ENCODE measurements around the gene DAD1. TPM values are rescaled to one million over a fixed set of nuclear protein-coding genes. Genes with fewer than 3 reads are reported as not detected.
"Not testable (repeated sequence)": the region's sequence is repeated elsewhere in the genome, so short reads cannot be mapped to it uniquely, and the experiment has no call there.

DAD1 gene
- total and polyA plus RNA-seq, 4 donors, result 189 to 299 (median 200) TPM

GRCh38 chr14:22543570-22544357 is 45.3 kb downstream of the DAD1 start:
- 100% methylated on average over 6 of the region's 13 CpGs for WGBS (ENCODE audit: insufficient coverage)
- not testable (repeated sequence) for H3K36me3 ChIP-seq (ENCODE audit: control insufficient read depth, insufficient read depth, low read length); DNase-seq (ENCODE audit: low read depth in 4 of 6, low spot score in 6 of 6); H3K4me3 ChIP-seq (ENCODE audit: low read depth, low read length); H3K27ac ChIP-seq (ENCODE audit: low read depth, low read length); H3K4me1 ChIP-seq (ENCODE audit: control insufficient read depth, insufficient read depth, low read length); H3K9me3 ChIP-seq (ENCODE audit: control insufficient read depth, insufficient read depth, low read length); H3K27me3 ChIP-seq (ENCODE audit: control insufficient read depth, insufficient read depth, low read length)

GRCh38 chr14:22542360-22542759 is 46.7 kb downstream of the DAD1 start:
- Histone ChIP-seq H3K4me3 (ENCODE audit: low read depth, low read length) (no peak overlapping the region), H3K9me3 (ENCODE audit: control insufficient read depth, insufficient read depth, low read length) (no peaks in the 10 kb centered on the region), H3K4me1 (ENCODE audit: control insufficient read depth, insufficient read depth, low read length) (peaks cover 7% of the 10 kb centered on the region), H3K36me3 (ENCODE audit: control insufficient read depth, insufficient read depth, low read length) (no peaks in the 10 kb centered on the region), H3K27me3 (ENCODE audit: control insufficient read depth, insufficient read depth, low read length) (no peaks in the 10 kb centered on the region), H3K27ac (ENCODE audit: low read depth, low read length) (no peak overlapping the region)
- DNase-seq (ENCODE audit: low read depth in 4 of 6, low spot score in 6 of 6), result peak in 1 of 6 donors; percentile 75
- WGBS (ENCODE audit: insufficient coverage), result 67% methylated on average over 1 of the region's 2 CpGs

- Histone ChIP-seq H3K4me1 (ENCODE audit: control insufficient read depth, insufficient read depth, low read length) (peaks cover 5% of the 10 kb centered on the region), H3K27me3 (ENCODE audit: control insufficient read depth, insufficient read depth, low read length) (no peaks in the 10 kb centered on the region), H3K36me3 (ENCODE audit: control insufficient read depth, insufficient read depth, low read length) (no peaks in the 10 kb centered on the region), H3K4me3 (ENCODE audit: low read depth, low read length) (no peak overlapping the region), H3K9me3 (ENCODE audit: control insufficient read depth, insufficient read depth, low read length) (no peaks in the 10 kb centered on the region), H3K27ac (ENCODE audit: low read depth, low read length) (no peak overlapping the region)
- no peak for DNase-seq (ENCODE audit: low read depth in 4 of 6, low spot score in 6 of 6)
- WGBS (ENCODE audit: insufficient coverage), result 89% methylated on average over 5 of the region's 5 CpGs
Measured at GRCh38 chr14:22541721-22542120, 47.3 kb downstream of the DAD1 start.

- H3K36me3 ChIP-seq (ENCODE audit: control insufficient read depth, insufficient read depth, low read length), result no peaks in the 10 kb centered on the region
- WGBS (ENCODE audit: insufficient coverage), result 83% methylated on average over 1 of the region's 4 CpGs
- H3K27ac ChIP-seq (ENCODE audit: low read depth, low read length), result no peak overlapping the region
Measured at GRCh38 chr14:22540811-22541360, 48.1 kb downstream of the DAD1 start.

GRCh38 chr14:22540293-22540692 is 48.7 kb downstream of the DAD1 start:
- WGBS (ENCODE audit: insufficient coverage), result no CpG with 5 or more reads among the region's 1 CpG
- no peak overlapping the region for H3K27ac ChIP-seq (ENCODE audit: low read depth, low read length)
- no peaks in the 10 kb centered on the region for H3K4me1 ChIP-seq (ENCODE audit: control insufficient read depth, insufficient read depth, low read length)
- H3K9me3 ChIP-seq (ENCODE audit: control insufficient read depth, insufficient read depth, low read length), result no peaks in the 10 kb centered on the region
- no peak overlapping the region for H3K4me3 ChIP-seq (ENCODE audit: low read depth, low read length)
- no peak for DNase-seq (ENCODE audit: low read depth in 4 of 6, low spot score in 6 of 6)
- H3K36me3 ChIP-seq (ENCODE audit: control insufficient read depth, insufficient read depth, low read length), result no peaks in the 10 kb centered on the region
- H3K27me3 ChIP-seq (ENCODE audit: control insufficient read depth, insufficient read depth, low read length), result no peaks in the 10 kb centered on the region

More at GRCh38 chr14:22540811-22541360, 48.1 kb downstream of the DAD1 start:
- H3K4me3 ChIP-seq (ENCODE audit: low read depth, low read length), result no peak overlapping the region
- DNase-seq (ENCODE audit: low read depth in 4 of 6, low spot score in 6 of 6), result no peak
- no peaks in the 10 kb centered on the region for H3K9me3 ChIP-seq (ENCODE audit: control insufficient read depth, insufficient read depth, low read length)
- H3K4me1 ChIP-seq (ENCODE audit: control insufficient read depth, insufficient read depth, low read length), result peaks cover under 1% of the 10 kb centered on the region
- no peaks in the 10 kb centered on the region for H3K27me3 ChIP-seq (ENCODE audit: control insufficient read depth, insufficient read depth, low read length)

GRCh38 chr14:22539831-22540230 is 49.2 kb downstream of the DAD1 start:
- H3K36me3 ChIP-seq (ENCODE audit: control insufficient read depth, insufficient read depth, low read length), result no peaks in the 10 kb centered on the region
- no peak overlapping the region for H3K4me3 ChIP-seq (ENCODE audit: low read depth, low read length)
- H3K4me1 ChIP-seq (ENCODE audit: control insufficient read depth, insufficient read depth, low read length), result no peaks in the 10 kb centered on the region
- H3K9me3 ChIP-seq (ENCODE audit: control insufficient read depth, insufficient read depth, low read length), result no peaks in the 10 kb centered on the region
- no peak overlapping the region for H3K27ac ChIP-seq (ENCODE audit: low read depth, low read length)
- 100% methylated on average over 1 of the region's 3 CpGs for WGBS (ENCODE audit: insufficient coverage)
- DNase-seq (ENCODE audit: low read depth in 4 of 6, low spot score in 6 of 6), result no peak
- no peaks in the 10 kb centered on the region for H3K27me3 ChIP-seq (ENCODE audit: control insufficient read depth, insufficient read depth, low read length)

GRCh38 chr14:22538671-22539228 is 50.3 kb downstream of the DAD1 start:
- no peaks in the 10 kb centered on the region for H3K36me3 ChIP-seq (ENCODE audit: control insufficient read depth, insufficient read depth, low read length)
- no peaks in the 10 kb centered on the region for H3K9me3 ChIP-seq (ENCODE audit: control insufficient read depth, insufficient read depth, low read length)
- H3K4me1 ChIP-seq (ENCODE audit: control insufficient read depth, insufficient read depth, low read length), result no peaks in the 10 kb centered on the region
- H3K4me3 ChIP-seq (ENCODE audit: low read depth, low read length), result no peak overlapping the region
- no peaks in the 10 kb centered on the region for H3K27me3 ChIP-seq (ENCODE audit: control insufficient read depth, insufficient read depth, low read length)
- no peak for DNase-seq (ENCODE audit: low read depth in 4 of 6, low spot score in 6 of 6)
- H3K27ac ChIP-seq (ENCODE audit: low read depth, low read length), result no peak overlapping the region
- 80% methylated on average over 3 of the region's 5 CpGs for WGBS (ENCODE audit: insufficient coverage)

GRCh38 chr14:22537436-22538310 is 51.4 kb downstream of the DAD1 start:
- Histone ChIP-seq H3K4me1 (ENCODE audit: control insufficient read depth, insufficient read depth, low read length) (no peaks in the 10 kb centered on the region), H3K27ac (ENCODE audit: low read depth, low read length) (no peak overlapping the region), H3K4me3 (ENCODE audit: low read depth, low read length) (no peak overlapping the region), H3K9me3 (ENCODE audit: control insufficient read depth, insufficient read depth, low read length) (no peaks in the 10 kb centered on the region), H3K36me3 (ENCODE audit: control insufficient read depth, insufficient read depth, low read length) (no peaks in the 10 kb centered on the region), H3K27me3 (ENCODE audit: control insufficient read depth, insufficient read depth, low read length) (no peaks in the 10 kb centered on the region)
- no peak for DNase-seq (ENCODE audit: low read depth in 4 of 6, low spot score in 6 of 6)
- 91% methylated on average over 5 of the region's 8 CpGs for WGBS (ENCODE audit: insufficient coverage)

GRCh38 chr14:22536853-22537338 is 52.1 kb downstream of the DAD1 start:
- WGBS (ENCODE audit: insufficient coverage), result 81% methylated on average over 4 of the region's 6 CpGs
- Histone ChIP-seq H3K4me3 (ENCODE audit: low read depth, low read length) (no peak overlapping the region), H3K27me3 (ENCODE audit: control insufficient read depth, insufficient read depth, low read length) (no peaks in the 10 kb centered on the region), H3K4me1 (ENCODE audit: control insufficient read depth, insufficient read depth, low read length) (no peaks in the 10 kb centered on the region), H3K9me3 (ENCODE audit: control insufficient read depth, insufficient read depth, low read length) (no peaks in the 10 kb centered on the region), H3K36me3 (ENCODE audit: control insufficient read depth, insufficient read depth, low read length) (no peaks in the 10 kb centered on the region), H3K27ac (ENCODE audit: low read depth, low read length) (no peak overlapping the region)
- DNase-seq (ENCODE audit: low read depth in 4 of 6, low spot score in 6 of 6), result no peak

Measured in spinal cord (tissue), 10 donors.